ENCODE measurements around the gene EEF1AKMT3. TPM values are rescaled to one million over a fixed set of nuclear protein-coding genes. Genes with fewer than 3 reads are reported as not detected.
A peak's percentile ranks its signal among the peaks of the same experiment; 100 is the strongest.

Gene EEF1AKMT3
- total and polyA plus RNA-seq, 9 of the 15 experiments (the other 6 are each of a cell fraction or from before 2014, with no cell fraction given), result 4.1 to 17.2 (median 7.9) TPM

GRCh38 chr12:57782608-57783465, 10.4 kb downstream of the EEF1AKMT3 start, which contains the start of gene TSFM (continued):
- TF ChIP-seq HOMEZ (CRISPR knock-in tag; IDR thresholded peaks at IDR 0.05) (no peak), POLR2A (conservative IDR thresholded peaks at IDR 0.05) (peak; percentile 97), ZNF696 (CRISPR knock-in tag; conservative IDR thresholded peaks at IDR 0.05) (no peak), ZNF212 (CRISPR knock-in tag; IDR thresholded peaks at IDR 0.05) (no peak), ETV1 (tag; conservative IDR thresholded peaks at IDR 0.05; ENCODE audit: low read depth) (peak; percentile 65), ATF7 (IDR thresholded peaks at IDR 0.05) (peak; percentile 90), CC2D1A (IDR thresholded peaks at IDR 0.05) (peak; percentile 93), ATF4 (CRISPR knock-in tag; IDR thresholded peaks at IDR 0.05) (peak; percentile 57; the same call in 1 of the 2 replicates), GMEB1 (CRISPR knock-in tag; IDR thresholded peaks at IDR 0.05) (peak; percentile 47; the same call in 1 of the 2 replicates), PRPF4 (IDR thresholded peaks at IDR 0.05; ENCODE audit: insufficient read depth, low read depth, low read length, poor library complexity, severe bottlenecking) (no peak), SRSF9 (IDR thresholded peaks at IDR 0.05; ENCODE audit: borderline replicate concordance, low read depth, low read length) (no peak), MTA3 (IDR thresholded peaks at IDR 0.05; ENCODE audit: borderline replicate concordance) (peak; percentile 99), NEUROD1 (IDR thresholded peaks at IDR 0.05; ENCODE audit: borderline replicate concordance, low read depth, low read length, partially characterized antibody) (peak; percentile 94), MAFF (IDR thresholded peaks at IDR 0.05; ENCODE audit: low read length) (no peak), RAD51 (IDR thresholded peaks at IDR 0.05; ENCODE audit: borderline replicate concordance, low read depth) (no peak), THRA (IDR thresholded peaks at IDR 0.05) (no peak), IRF2 (CRISPR knock-in tag; IDR thresholded peaks at IDR 0.05) (0 out of 2 replicates have a peak, but pooled peaks have one; percentile 61), DACH1 (IDR thresholded peaks at IDR 0.05; ENCODE audit: partially characterized antibody) (no peak), HNRNPLL (IDR thresholded peaks at IDR 0.05; ENCODE audit: low read depth, low read length, poor library complexity, severe bottlenecking) (peak; percentile 66), NFIC (IDR thresholded peaks at IDR 0.05) (peak; percentile 47), KDM5B (IDR thresholded peaks at IDR 0.05; ENCODE audit: insufficient replicate concordance, low read depth, low read length) (peak; percentile 94)

Data from K562 (cell line).